Measurements from ENCODE around the gene OR4K14.
"Not testable (repeated sequence)": the region's sequence is repeated elsewhere in the genome, so short reads cannot be mapped to it uniquely, and the experiment has no call there.

The OR4K14 gene, protein sequence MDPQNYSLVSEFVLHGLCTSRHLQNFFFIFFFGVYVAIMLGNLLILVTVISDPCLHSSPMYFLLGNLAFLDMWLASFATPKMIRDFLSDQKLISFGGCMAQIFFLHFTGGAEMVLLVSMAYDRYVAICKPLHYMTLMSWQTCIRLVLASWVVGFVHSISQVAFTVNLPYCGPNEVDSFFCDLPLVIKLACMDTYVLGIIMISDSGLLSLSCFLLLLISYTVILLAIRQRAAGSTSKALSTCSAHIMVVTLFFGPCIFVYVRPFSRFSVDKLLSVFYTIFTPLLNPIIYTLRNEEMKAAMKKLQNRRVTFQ

DNA sequence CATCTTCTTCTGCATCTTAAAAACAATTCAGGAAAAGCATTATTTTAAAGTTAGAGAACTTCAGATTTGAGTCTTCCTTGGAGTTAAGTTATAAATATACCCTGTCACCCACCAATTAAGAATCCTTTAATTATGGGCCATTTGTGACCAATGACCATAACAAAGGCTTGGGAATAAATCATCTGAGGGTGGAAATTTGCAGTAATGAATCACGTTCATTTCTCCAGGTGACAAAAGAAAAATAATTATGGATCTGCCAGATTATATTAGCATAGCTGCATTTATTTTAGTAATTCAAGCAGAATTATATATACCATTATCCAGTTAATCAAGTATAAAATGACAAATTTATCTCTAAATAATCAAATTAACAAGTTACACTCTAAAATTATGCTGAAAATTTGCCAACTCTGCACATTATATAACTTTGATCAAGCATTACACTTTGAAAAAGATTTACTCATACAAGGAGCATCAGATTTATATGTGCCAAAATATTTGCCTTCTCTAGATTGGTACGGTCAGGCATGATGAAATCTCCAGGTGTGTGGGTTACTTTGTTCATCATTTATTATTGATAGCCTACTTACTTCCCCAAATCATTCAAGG, at the start of gene OR4K14:
Gene OR4K14, minus strand, starts transcription at position 51 of the 609 bp plus-strand sequence. CDS start 4,114 bp downstream, outside the sequence.
- H3K27ac ChIP-seq, result no peak within 1 kb of the TSS
- no peak for DNase-seq (ENCODE audit: low read depth, low spot score)

GRCh38 chr14:20059745-20060144, 40.6 kb upstream of the OR4K14 start, which contains the start of gene OR4L1:
Gene OR4L1, plus strand, starts transcription at chr14:20060045. Its CDS starts 0 bp downstream, at chr14:20060045.
- no peak within 1 kb of the TSS for H3K27ac ChIP-seq
- DNase-seq (ENCODE audit: low read depth, low spot score), result no peak

DNA sequence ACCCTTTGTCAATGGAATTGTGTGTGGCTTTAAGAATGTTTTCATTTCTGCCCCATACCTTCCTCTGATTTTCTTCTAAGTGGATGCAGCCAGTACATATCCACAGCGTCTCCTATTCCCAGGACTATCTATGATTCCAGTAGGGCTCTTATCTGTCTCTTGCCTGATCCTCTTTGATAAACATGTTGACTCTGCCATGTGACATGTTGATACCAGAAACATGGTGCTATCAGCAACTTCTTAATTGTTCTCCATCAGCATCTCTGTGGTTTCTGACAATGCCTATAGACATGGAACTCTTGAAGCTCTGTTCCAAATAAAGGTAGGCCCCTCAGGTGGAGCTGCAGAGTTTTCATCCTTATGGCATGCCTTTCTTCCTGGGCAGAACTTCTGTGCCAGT, 29.1 kb upstream of the OR4K14 start:
- no peak for DNase-seq (ENCODE audit: low read depth, low spot score)
- no peak overlapping the region for H3K27ac ChIP-seq

- no peak overlapping the region for H3K27ac ChIP-seq
- DNase-seq (ENCODE audit: low read depth, low spot score), result no peak
Measured at GRCh38 chr14:20044243-20044642, 25.1 kb upstream of the OR4K14 start.

GRCh38 chr14:20035938-20036337, 16.8 kb upstream of the OR4K14 start, which contains the start of gene OR4K13:
Gene OR4K13, minus strand, starts transcription at chr14:20036038. Its CDS starts 1,280 bp downstream, at chr14:20034758.
- H3K27ac ChIP-seq, result no peak within 1 kb of the TSS
- no peak for DNase-seq (ENCODE audit: low read depth, low spot score)

- DNase-seq (ENCODE audit: low read depth, low spot score), result no peak
- no peak overlapping the region for H3K27ac ChIP-seq
Measured at GRCh38 chr14:20035449-20035848, 16.3 kb upstream of the OR4K14 start.

DNA sequence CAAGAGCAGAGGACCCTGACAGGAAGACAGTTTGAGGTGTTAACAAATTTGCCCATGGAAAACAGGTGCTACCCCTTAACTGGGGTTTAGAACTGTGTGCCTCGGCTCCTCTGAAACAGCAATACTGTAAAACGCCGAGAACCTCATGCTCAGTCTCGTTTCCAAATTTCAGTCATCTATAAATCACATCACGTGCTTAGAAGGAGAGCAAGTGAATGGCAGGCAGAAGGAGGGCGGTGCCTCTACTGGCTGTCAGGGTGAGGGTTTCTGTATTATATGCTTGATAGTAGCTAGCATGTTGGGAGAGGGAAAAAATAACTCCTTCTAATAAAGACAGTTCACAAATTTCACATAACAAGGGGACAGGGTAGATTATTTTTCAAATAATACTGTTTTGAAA, 12.0 kb upstream of the OR4K14 start:
- no peak overlapping the region for H3K27ac ChIP-seq
- no peak for DNase-seq (ENCODE audit: low read depth, low spot score)

DNA sequence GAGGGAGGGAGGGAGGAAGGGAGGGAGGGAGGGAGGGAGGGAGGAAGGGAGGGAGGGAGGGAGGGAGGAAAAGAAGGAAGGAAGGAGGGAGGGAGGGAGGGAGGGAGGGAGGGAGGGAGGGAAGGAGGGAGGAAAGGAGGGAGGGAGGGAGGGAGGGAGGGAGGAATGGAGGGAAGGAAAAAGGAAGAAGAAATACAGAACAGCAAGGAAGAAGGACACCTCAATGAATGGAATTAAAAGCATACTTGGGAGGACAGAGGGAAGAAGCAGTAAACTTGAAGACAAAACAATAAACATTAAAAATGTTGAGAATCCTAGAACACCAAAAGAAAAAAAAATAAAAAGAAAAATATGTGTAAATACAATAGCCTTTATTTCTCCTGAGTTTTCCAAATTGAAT, 11.0 kb downstream of the OR4K14 start:
- H3K27ac ChIP-seq, result no peak overlapping the region
- DNase-seq (ENCODE audit: low read depth, low spot score), result no peak

- no peak for DNase-seq (ENCODE audit: low read depth, low spot score)
- no peak overlapping the region for H3K27ac ChIP-seq
Measured at GRCh38 chr14:20002319-20002718, 16.8 kb downstream of the OR4K14 start.

DNA sequence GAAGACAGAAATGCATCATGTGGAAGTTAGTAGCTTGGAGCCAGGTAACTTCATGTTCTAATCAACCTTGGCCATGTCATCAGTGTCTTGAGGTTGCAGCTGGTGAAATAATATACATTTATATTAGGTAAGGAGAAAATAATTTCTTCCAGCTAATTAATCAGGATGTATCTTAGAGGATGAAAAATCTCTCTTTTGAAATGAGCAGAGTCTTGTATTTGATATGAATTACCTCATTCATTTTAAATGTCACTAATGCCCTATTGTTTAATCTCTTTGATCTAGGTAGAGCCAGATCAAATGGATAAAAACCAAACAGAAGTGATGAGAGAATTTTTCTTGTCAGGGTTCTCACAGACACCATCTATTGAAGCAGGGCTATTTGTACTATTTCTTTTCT, 17.2 kb downstream of the OR4K14 start, which contains the start of gene OR4Q2:
Gene OR4Q2, plus strand, starts transcription at position 301 of the 400 bp plus-strand sequence.
- no peak for DNase-seq (ENCODE audit: low read depth, low spot score)

GRCh38 chr14:19993438-19993837, 25.7 kb downstream of the OR4K14 start:
- no peak for DNase-seq (ENCODE audit: low read depth, low spot score)
- H3K27ac ChIP-seq, result no peak overlapping the region

More for the DNA sequence above, 17.2 kb downstream of the OR4K14 start, which contains the start of gene OR4Q2:
- no peak within 1 kb of the TSS for H3K27ac ChIP-seq

DNA sequence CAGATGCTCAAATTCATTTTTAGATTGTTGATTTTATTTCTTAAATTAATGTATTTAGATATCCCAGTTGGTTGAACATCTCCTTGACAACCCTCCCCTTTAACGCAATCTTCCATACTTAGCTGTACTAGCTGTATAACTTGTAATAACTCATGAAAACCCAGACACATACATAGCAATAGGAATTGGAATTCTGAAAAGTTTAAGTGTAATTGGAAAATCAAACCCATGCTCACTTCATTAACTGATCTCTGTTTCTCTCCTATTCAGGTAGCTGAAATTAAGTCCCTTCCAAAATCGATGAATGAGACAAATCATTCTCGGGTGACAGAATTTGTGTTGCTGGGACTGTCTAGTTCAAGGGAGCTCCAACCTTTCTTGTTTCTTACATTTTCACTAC, 43.8 kb downstream of the OR4K14 start, which contains the start of gene OR4K15:
Gene OR4K15, plus strand, starts transcription at position 301 of the 400 bp plus-strand sequence. Its CDS starts 0 bp downstream, at position 301.
- DNase-seq (ENCODE audit: low read depth, low spot score), result no peak
- no peak within 1 kb of the TSS for H3K27ac ChIP-seq

DNA sequence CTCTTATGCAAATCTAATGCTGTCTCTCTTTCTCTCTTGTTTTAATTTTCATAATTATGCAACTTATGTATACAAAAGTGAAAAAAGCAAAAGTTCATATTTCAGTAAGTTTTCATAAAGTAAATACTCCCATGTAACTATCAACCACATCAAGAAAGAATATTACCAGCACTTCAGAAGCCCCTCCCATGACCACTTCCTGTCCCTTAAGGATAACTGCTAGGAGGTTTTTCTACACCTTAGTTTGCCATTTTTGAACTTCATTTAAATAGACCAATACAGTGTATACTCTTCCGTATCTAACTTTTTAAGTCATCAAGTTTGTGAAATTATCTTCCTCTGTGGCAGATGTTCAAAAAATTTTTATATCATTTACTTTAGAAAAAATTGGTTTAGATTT, 44.3 kb downstream of the OR4K14 start:
- no peak overlapping the region for H3K27ac ChIP-seq
- no peak for DNase-seq (ENCODE audit: low read depth, low spot score)

DNA sequence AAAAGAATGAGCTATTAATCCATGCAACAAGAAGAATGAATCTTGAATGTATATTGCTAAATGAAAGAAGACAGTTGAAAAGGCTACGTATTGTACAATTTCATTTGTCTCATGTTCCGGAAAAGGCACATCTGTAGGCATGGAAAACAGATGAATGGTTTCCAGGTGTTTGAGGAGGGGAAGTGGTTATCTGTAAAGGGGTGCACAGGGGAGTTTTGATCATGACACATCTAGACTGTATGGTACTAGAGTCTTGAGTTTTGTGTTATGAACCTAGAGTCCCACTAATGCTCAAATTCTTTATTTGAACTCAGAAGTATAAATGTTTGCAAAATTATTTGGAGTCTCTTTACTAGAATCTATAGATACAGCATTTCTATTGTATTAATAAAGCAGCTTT, 49.4 kb downstream of the OR4K14 start:
- DNase-seq (ENCODE audit: low read depth, low spot score); H3K27ac ChIP-seq: not testable (repeated sequence)

All from epithelial cell of prostate (primary cell).